ENCODE data around the gene TSBP1. TPM values are rescaled to one million over a fixed set of nuclear protein-coding genes. Genes with fewer than 3 reads are reported as not detected.

Gene TSBP1, protein sequence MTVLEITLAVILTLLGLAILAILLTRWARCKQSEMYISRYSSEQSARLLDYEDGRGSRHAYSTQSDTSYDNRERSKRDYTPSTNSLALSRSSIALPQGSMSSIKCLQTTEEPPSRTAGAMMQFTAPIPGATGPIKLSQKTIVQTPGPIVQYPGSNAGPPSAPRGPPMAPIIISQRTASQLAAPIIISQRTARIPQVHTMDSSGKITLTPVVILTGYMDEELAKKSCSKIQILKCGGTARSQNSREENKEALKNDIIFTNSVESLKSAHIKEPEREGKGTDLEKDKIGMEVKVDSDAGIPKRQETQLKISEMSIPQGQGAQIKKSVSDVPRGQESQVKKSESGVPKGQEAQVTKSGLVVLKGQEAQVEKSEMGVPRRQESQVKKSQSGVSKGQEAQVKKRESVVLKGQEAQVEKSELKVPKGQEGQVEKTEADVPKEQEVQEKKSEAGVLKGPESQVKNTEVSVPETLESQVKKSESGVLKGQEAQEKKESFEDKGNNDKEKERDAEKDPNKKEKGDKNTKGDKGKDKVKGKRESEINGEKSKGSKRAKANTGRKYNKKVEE
- not detected for total RNA-seq

DNA sequence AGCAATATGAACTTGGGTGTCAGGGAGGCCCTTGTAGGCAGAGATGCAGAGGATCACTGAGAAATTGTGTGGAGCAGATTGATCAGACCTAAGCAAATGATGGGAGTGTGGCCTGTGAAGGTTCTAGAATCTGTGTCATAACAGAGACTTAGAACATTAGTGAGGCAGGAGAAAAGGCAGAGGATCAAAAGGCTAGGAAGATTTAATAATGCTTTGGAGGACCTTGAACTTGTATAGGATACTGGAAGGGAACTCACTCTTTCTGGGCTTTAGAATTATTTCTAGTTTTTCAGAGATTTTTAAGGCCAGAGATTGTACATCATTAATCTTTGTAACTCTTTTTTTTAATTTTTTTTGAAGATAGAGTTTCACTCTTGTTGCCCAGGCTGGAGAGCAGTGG lies at the start of gene TSBP1:
TSS of gene TSBP1 (minus strand) at position 101 of the 400 bp plus-strand sequence. CDS start 197 bp downstream, outside the sequence.
- intact Hi-C loops (cut with DNase I; ENCODE audit: low total_unique reads): no loop called here
- H3K9me3 ChIP-seq: no peaks in the 10 kb centered on the region
- no peak for DNase-seq
- no peaks in the 10 kb centered on the region for H3K27me3 ChIP-seq
- TF ChIP-seq POLR2AphosphoS5 (IDR thresholded peaks at IDR 0.05): no peak
- no peak for TF ChIP-seq EP300 (IDR thresholded peaks at IDR 0.05; ENCODE audit: low read depth)
- TF ChIP-seq, protein P1, sequence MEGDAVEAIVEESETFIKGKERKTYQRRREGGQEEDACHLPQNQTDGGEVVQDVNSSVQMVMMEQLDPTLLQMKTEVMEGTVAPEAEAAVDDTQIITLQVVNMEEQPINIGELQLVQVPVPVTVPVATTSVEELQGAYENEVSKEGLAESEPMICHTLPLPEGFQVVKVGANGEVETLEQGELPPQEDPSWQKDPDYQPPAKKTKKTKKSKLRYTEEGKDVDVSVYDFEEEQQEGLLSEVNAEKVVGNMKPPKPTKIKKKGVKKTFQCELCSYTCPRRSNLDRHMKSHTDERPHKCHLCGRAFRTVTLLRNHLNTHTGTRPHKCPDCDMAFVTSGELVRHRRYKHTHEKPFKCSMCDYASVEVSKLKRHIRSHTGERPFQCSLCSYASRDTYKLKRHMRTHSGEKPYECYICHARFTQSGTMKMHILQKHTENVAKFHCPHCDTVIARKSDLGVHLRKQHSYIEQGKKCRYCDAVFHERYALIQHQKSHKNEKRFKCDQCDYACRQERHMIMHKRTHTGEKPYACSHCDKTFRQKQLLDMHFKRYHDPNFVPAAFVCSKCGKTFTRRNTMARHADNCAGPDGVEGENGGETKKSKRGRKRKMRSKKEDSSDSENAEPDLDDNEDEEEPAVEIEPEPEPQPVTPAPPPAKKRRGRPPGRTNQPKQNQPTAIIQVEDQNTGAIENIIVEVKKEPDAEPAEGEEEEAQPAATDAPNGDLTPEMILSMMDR (IDR thresholded peaks at IDR 0.05): no peak
- no peak for TF ChIP-seq POLR2A (IDR thresholded peaks at IDR 0.05)
- no peaks in the 10 kb centered on the region for H3K36me3 ChIP-seq
- H3K4me3 ChIP-seq: no peak within 1 kb of the TSS
- in situ Hi-C loops (cut with MboI; ENCODE audit: low pct_ligation_motif_present in 1 of 4, low pct_unique_long_range_greater_than_20kb in 1 of 4, low sequenced_read_pairs in 3 of 4): no loop called here
- no peaks in the 10 kb centered on the region for H3K4me1 ChIP-seq
- no peak within 1 kb of the TSS for H3K27ac ChIP-seq

DNA sequence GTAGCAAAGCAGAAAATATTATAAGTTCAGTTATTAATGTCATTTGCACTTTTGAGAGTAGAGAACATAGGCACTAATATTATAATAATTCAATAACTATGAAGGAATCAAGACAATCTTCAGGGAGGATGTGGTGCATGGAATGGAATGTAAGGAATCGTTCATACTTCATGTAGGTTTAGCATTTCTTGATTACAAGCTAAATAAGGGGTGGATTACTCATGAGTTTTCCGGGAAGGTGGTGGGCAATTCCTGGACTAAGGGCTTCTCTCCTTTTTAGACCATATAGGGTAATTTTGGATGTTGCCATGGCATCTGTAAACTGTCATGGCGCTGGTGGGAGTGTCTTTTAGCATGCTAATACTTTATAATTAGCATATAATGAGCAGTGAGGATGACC lies 44.3 kb upstream of the TSBP1 start:
- intact Hi-C loops (cut with DNase I; ENCODE audit: low total_unique reads): no loop called here
- in situ Hi-C loops (cut with MboI; ENCODE audit: low pct_ligation_motif_present in 1 of 4, low pct_unique_long_range_greater_than_20kb in 1 of 4, low sequenced_read_pairs in 3 of 4): loop anchor here in 3 of 4 donors (5.0 to 25.0 kb wide), 4 partner anchors 171 to 379 kb away; no protein-coding TSS in a partner anchor
- no peak overlapping the region for H3K4me3 ChIP-seq
- H3K4me1 ChIP-seq: peaks cover 0 to 27% (median 13%) of the 10 kb centered on the region in 4 donors
- no peak for DNase-seq
- TF ChIP-seq POLR2AphosphoS5 (IDR thresholded peaks at IDR 0.05) (no peak), EP300 (IDR thresholded peaks at IDR 0.05; ENCODE audit: low read depth) (no peak), POLR2A (IDR thresholded peaks at IDR 0.05) (no peak)
- TF ChIP-seq, protein P1 (IDR thresholded peaks at IDR 0.05): no peak
- H3K27me3 ChIP-seq: peaks cover 84% of the 10 kb centered on the region
- no peaks in the 10 kb centered on the region for H3K36me3 ChIP-seq
- 56 to 64% methylated on average over 2 to 3 of the region's 3 CpGs for WGBS, 2 donors (ENCODE audit: low coverage in 1 of 2)
- no peaks in the 10 kb centered on the region for H3K9me3 ChIP-seq
- H3K27ac ChIP-seq: no peak overlapping the region

DNA sequence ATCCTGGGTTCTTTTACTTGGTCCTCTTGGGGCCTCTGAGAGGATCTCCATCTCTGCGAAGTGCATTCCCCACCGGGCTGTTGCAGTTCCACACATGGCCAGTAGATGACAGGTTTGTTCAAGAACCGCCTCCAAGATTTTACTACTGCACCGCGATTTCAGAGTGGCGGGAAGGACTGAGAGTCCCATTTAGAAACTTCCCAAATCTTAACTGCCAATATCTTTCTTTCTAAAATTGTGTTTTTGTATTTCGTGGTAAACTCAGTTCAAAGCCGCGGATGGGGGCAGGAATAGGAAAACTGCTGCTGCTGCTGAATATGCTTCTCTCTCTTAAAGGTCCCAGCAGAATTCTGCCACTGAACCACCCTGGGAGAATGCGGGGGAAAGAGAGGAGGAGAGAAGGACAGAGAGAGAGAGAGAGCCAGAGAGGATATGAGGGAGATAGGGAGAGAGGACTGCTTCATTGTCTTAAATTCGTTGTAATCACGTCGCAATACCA lies 43.9 kb upstream of the TSBP1 start:
- 13 to 14% methylated on average over 7 to 13 of the region's 13 CpGs for WGBS, 2 donors (ENCODE audit: low coverage in 1 of 2)
- Histone ChIP-seq H3K36me3 (no peaks in the 10 kb centered on the region), H3K9me3 (no peaks in the 10 kb centered on the region), H3K27me3 (peaks cover 80% of the 10 kb centered on the region), H3K4me1 (peaks cover 0 to 28% (median 13%) of the 10 kb centered on the region in 4 donors), H3K4me3 (no peak overlapping the region), H3K27ac (no peak overlapping the region)
- in situ Hi-C loops (cut with MboI; ENCODE audit: low pct_ligation_motif_present in 1 of 4, low pct_unique_long_range_greater_than_20kb in 1 of 4, low sequenced_read_pairs in 3 of 4) (loop anchor here in 3 of 4 donors (5.0 to 25.0 kb wide), 4 partner anchors 171 to 379 kb away; no protein-coding TSS in a partner anchor), intact Hi-C loops (cut with DNase I; ENCODE audit: low total_unique reads) (loop anchor here (2.0 kb wide), 1 partner anchor 285 kb away; no protein-coding TSS in a partner anchor)
- peak; percentile 81 for DNase-seq
- TF ChIP-seq POLR2AphosphoS5 (IDR thresholded peaks at IDR 0.05) (no peak), EP300 (IDR thresholded peaks at IDR 0.05; ENCODE audit: low read depth) (no peak), POLR2A (IDR thresholded peaks at IDR 0.05) (no peak)
- TF ChIP-seq, protein P1 (IDR thresholded peaks at IDR 0.05): peak; percentile 93 to 99 (median 98)

DNA sequence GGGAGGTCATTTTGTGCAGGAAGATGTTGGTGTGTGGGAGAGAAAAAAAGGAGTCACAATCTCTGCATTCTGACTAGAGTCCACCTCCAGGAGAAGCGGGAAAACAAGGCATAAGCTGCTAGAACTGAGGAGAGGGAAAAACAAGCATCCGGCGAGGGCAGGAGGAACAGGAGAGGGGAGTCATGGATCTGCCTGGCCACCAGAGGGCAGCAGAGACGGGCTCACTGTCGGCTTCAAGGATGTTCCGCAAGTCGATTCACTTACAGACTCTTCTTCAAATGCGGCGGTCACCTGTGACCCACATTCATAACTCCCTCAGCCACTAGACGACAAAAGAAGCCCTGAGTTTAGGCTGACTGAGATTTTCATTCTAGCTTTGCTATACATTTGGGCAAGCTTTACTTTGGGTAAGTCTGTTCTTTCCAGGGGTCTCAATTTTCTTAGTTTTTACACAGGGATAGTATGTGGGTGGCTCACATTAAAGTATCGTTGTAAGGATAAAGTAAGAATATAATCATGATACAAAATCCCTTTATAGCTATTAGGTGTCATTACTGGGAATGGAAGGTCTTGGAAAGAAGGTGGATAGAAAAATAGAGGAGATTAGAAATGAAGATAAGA lies 41.8 kb upstream of the TSBP1 start:
- no peaks in the 10 kb centered on the region for H3K36me3 ChIP-seq
- H3K4me1 ChIP-seq: peaks cover 0 to 28% (median 13%) of the 10 kb centered on the region in 4 donors
- in situ Hi-C loops (cut with MboI; ENCODE audit: low pct_ligation_motif_present in 1 of 4, low pct_unique_long_range_greater_than_20kb in 1 of 4, low sequenced_read_pairs in 3 of 4) (loop anchor here (5.0 to 25.0 kb wide), 4 partner anchors 169 to 384 kb away; no protein-coding TSS in a partner anchor), intact Hi-C loops (cut with DNase I; ENCODE audit: low total_unique reads) (loop anchor here (2.0 to 5.0 kb wide), 2 partner anchors 287 to 384 kb away; no protein-coding TSS in a partner anchor)
- no peak overlapping the region for H3K4me3 ChIP-seq
- TF ChIP-seq, protein P1 (IDR thresholded peaks at IDR 0.05): peak; percentile 91 to 98 (median 95)
- TF ChIP-seq POLR2A (IDR thresholded peaks at IDR 0.05) (no peak), POLR2AphosphoS5 (IDR thresholded peaks at IDR 0.05) (no peak), EP300 (IDR thresholded peaks at IDR 0.05; ENCODE audit: low read depth) (no peak)
- no peak overlapping the region for H3K27ac ChIP-seq
- peak; percentile 84 for DNase-seq
- 5 to 8% methylated on average over 5 to 11 of the region's 11 CpGs for WGBS, 2 donors (ENCODE audit: low coverage in 1 of 2)
- H3K9me3 ChIP-seq: no peaks in the 10 kb centered on the region
- peaks cover 76% of the 10 kb centered on the region for H3K27me3 ChIP-seq
